RWPE2 (cell line): Measurements from ENCODE around the gene PNCK.
"Not testable (repeated sequence)": the region's sequence is repeated elsewhere in the genome, so short reads cannot be mapped to it uniquely, and the experiment has no call there.

Experiments
- ATAC-seq: fragments of 200-7000 bp; cut with Tn5 transposase; 3 replicates; pipeline ENCODE4 v1.9.1; 2021; ENCODE audit warnings: low read depth
- DNase-seq: peaks from one replicate; pipeline ENCODE4 v3.0.0-alpha.2; 2020; ENCODE audit warnings: low spot score
- H3K27ac ChIP-seq: fragments of 450-650 bp; 2 replicates; pipeline ENCODE4 v1.5.1; 2017; ENCODE audit warnings: mild to moderate bottlenecking; ENCODE audit not compliant: poor library complexity, severe bottlenecking
- H3K27me3 ChIP-seq: fragments of 250-450 bp; sonication (Bioruptor Pico); 2 replicates; pipeline ENCODE4 v1.5.1; 2021; ENCODE audit warnings: mild to moderate bottlenecking, moderate library complexity; ENCODE audit not compliant: insufficient read depth, poor library complexity, severe bottlenecking
- H3K36me3 ChIP-seq: fragments of 250-450 bp; sonication (Bioruptor Pico); 2 replicates; pipeline ENCODE4 v1.5.1; 2020; ENCODE audit warnings: low read depth, mild to moderate bottlenecking, moderate library complexity
- H3K4me1 ChIP-seq: fragments of 250-450 bp; sonication (Bioruptor Pico); 2 replicates; pipeline ENCODE4 v1.5.1; 2021; ENCODE audit warnings: mild to moderate bottlenecking, moderate library complexity; ENCODE audit not compliant: insufficient read depth, poor library complexity, severe bottlenecking
- H3K4me3 ChIP-seq: fragments of 250-450 bp; sonication (Bioruptor Pico); 2 replicates; pipeline ENCODE4 v1.5.1; 2021; ENCODE audit warnings: mild to moderate bottlenecking, moderate library complexity; ENCODE audit not compliant: severe bottlenecking
- H3K9me3 ChIP-seq: fragments of 250-450 bp; sonication (Bioruptor Pico); 2 replicates; pipeline ENCODE4 v1.5.1; 2021; ENCODE audit warnings: mild to moderate bottlenecking, moderate library complexity; ENCODE audit not compliant: severe bottlenecking
- TF ChIP-seq, protein P1 (sequence below): fragments of 450-650 bp; IDR thresholded peaks from one replicate; pipeline ENCODE4 v1.5.1; 2017; ENCODE audit warnings: mild to moderate bottlenecking, moderate library complexity; ENCODE audit not compliant: poor library complexity, severe bottlenecking

Gene PNCK

DNA sequence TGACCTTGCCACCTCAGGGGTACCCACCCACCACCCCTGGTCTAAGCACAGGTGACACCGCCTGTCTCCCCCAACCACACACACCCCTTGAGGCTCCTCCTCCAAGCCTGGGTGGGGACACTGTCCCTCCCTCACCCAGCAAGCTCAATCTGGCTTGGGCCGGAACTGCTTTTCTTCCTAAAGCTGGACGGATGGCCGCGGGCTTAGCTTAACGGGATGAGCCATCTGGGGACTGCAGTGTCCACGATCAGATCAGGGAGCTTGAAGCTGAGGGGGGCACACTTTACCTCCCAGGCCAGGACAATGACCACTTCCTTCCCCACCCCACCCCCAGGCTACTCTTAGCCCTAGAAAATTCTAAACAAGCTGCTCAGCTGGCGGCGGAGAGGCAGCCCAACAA, 13.1 kb upstream of the PNCK start:
- TF ChIP-seq, protein P1, sequence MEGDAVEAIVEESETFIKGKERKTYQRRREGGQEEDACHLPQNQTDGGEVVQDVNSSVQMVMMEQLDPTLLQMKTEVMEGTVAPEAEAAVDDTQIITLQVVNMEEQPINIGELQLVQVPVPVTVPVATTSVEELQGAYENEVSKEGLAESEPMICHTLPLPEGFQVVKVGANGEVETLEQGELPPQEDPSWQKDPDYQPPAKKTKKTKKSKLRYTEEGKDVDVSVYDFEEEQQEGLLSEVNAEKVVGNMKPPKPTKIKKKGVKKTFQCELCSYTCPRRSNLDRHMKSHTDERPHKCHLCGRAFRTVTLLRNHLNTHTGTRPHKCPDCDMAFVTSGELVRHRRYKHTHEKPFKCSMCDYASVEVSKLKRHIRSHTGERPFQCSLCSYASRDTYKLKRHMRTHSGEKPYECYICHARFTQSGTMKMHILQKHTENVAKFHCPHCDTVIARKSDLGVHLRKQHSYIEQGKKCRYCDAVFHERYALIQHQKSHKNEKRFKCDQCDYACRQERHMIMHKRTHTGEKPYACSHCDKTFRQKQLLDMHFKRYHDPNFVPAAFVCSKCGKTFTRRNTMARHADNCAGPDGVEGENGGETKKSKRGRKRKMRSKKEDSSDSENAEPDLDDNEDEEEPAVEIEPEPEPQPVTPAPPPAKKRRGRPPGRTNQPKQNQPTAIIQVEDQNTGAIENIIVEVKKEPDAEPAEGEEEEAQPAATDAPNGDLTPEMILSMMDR, result no peak
- ATAC-seq (no peak), DNase-seq (no peak)
- no peak overlapping the region for H3K4me3 ChIP-seq
- no peaks in the 10 kb centered on the region for H3K4me1 ChIP-seq
- no peak overlapping the region for H3K27ac ChIP-seq
- peaks cover 5% of the 10 kb centered on the region; the same call in 1 of the 2 replicates for H3K36me3 ChIP-seq
- H3K9me3 ChIP-seq, result no peaks in the 10 kb centered on the region
- no peaks in the 10 kb centered on the region for H3K27me3 ChIP-seq

DNA sequence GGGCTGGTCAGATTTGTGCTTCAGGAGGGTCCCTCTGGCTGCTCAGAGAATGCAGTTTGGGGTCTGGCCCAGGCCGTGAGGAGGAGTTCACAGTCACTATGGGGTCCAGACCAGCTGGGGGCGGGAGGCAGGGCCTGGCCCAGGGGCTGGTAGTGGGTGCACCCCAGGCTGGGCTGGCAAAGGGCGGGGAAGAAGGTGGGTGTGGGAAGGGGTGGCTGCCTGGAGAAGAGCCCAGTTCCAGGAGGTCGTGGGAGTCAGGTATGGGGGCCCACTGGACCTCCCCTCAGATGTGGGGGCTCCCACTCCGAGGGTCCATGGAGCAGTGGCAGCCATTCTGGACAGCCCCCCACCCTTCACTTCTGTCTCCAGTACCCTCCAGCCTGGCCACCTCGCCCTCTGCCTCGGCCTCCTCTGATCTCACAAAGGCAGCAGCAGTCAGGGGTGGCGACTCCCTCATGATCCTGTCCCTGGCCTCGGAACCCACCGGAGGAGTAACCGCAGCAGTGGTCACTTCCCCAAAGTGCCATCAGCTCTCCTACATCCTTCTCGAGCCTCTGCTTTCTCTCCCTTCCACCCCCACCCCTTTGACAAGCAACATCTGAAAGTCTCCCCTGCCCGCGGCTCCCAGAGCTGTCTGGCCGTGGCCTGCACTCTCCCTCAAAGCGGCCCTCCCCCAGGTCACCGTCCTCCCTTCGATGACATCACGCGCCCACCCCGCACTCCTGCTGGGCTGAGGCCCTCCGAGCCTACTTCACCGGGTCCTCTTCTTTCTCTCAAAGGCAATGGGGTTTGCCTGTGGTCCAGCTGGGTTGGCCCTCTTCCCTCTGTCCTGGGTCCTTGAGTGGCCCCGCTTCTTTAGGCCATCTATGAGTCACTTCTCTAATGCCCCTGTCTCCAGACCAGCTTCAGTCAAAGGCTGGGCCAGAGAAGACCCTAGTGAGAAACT, 12.4 kb upstream of the PNCK start:
- DNase-seq, result no peak
- Histone ChIP-seq H3K9me3 (no peaks in the 10 kb centered on the region), H3K27me3 (no peaks in the 10 kb centered on the region), H3K4me3 (no peak overlapping the region), H3K4me1 (no peaks in the 10 kb centered on the region), H3K27ac (no peak overlapping the region), H3K36me3 (no peaks in the 10 kb centered on the region)
- TF ChIP-seq, protein P1, result no peak
- ATAC-seq, result no peak

DNA sequence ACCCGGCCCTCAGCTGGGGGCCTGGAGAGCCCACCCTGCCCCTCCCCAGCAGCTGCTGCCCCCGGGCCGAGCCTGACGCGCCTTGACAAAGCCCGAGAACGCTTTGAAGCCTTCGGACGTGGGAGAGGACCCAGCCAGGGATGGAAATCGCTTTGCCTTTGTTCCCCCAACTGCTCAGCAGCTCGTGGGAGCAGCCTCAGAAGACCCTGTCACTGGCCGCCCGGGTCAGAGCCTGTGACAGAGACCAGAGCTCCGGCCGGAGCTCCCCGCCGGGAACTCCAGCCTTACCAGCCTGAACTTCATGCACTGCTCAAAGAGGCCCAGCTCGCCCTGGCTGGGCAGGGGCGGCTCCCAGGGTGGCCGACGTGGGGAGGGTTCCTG, 11.5 kb upstream of the PNCK start:
- Histone ChIP-seq H3K9me3 (no peaks in the 10 kb centered on the region), H3K36me3 (no peaks in the 10 kb centered on the region), H3K27me3 (no peaks in the 10 kb centered on the region), H3K27ac (no peak overlapping the region), H3K4me3 (no peak overlapping the region), H3K4me1 (no peaks in the 10 kb centered on the region)
- no peak for DNase-seq
- no peak for ATAC-seq
- TF ChIP-seq, protein P1, result no peak

DNA sequence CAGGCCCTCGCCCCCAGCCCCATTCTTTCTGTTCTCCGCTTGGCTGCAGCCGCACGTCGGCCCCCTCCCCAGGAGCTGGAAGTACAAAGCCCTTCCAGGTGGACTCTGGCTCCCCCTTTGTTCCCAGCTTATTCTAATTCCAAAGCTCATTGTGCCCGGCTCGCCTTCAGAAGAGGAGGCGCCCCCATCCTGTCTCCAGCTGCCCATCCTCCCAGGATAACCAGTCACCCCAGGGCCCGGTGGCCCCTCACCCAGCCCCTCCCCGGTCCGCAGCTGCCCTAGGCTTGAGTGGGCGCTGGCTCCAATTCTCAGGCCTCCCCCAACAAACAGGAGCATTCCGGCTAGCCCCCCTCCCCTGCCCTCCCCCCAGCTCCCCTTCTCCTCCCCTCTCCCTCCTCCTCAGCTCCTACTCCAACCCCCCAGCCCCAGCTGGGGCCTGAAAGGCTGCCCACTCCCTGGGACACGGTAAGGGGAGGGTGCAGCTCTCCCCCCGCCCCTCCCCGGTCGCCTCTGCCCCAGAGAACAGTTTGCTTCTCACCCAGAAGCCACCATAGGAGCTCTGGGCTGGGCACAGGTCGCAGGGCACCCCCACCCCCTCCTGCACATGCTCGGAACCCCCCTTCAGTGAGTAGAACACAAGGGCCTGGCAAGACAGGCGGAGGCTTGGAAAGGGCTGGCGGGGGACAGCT, 11.0 kb upstream of the PNCK start:
- no peaks in the 10 kb centered on the region for H3K9me3 ChIP-seq
- no peaks in the 10 kb centered on the region for H3K27me3 ChIP-seq
- H3K4me1 ChIP-seq, result no peaks in the 10 kb centered on the region
- no peak overlapping the region for H3K27ac ChIP-seq
- ATAC-seq (no peak), DNase-seq (no peak)
- H3K4me3 ChIP-seq, result no peak overlapping the region
- TF ChIP-seq, protein P1, result no peak
- H3K36me3 ChIP-seq, result no peaks in the 10 kb centered on the region

- not testable (repeated sequence) for H3K4me3 ChIP-seq, H3K9me3 ChIP-seq, H3K36me3 ChIP-seq, DNase-seq, H3K4me1 ChIP-seq, ATAC-seq, H3K27me3 ChIP-seq
- H3K27ac ChIP-seq, result peak overlapping the region; percentile 17
Measured at GRCh38 chrX:153683486-153683885, 9.9 kb upstream of the PNCK start.
